Stomach (tissue), 4 donors: ENCODE measurements around the gene MBNL2.

Experiments
- CTCF ChIP-seq, 7 experiments: fragments of 450-650 bp in 4 of 7; fragments of 200-600 bp in 3 of 7; sonication (generic) in 3 of 7; IDR thresholded peaks; one replicate each; pipeline ENCODE4 v1.5.1; 2016 to 2019; ENCODE audit warnings: antibody characterized with exemption in 7 of 7, control low read depth in 2 of 7, mild to moderate bottlenecking in 1 of 7
- EP300 ChIP-seq: sonication (generic); formaldehyde crosslinking; IDR thresholded peaks from one replicate; pipeline ENCODE4 v1.6.1; 2017; ENCODE audit warnings: antibody characterized with exemption
- POLR2A ChIP-seq, 4 donors: fragments of 450-650 bp; IDR thresholded peaks; one replicate each; pipeline ENCODE4 v1.6.1; 2016; ENCODE audit warnings: antibody characterized with exemption in 4 of 4, control low read depth in 2 of 4, mild to moderate bottlenecking in 1 of 4, moderate library complexity in 1 of 4

- TF ChIP-seq CTCF (IDR thresholded peaks at IDR 0.05) (no peak), POLR2A (IDR thresholded peaks at IDR 0.05) (no peak), EP300 (no peak)
Observed at GRCh38 chr13:97301382-97302095, 79.4 kb downstream of the MBNL2 start.
